ENCODE measurements around the gene CBLIF. TPM values are rescaled to one million over a fixed set of nuclear protein-coding genes. Genes with fewer than 3 reads are reported as not detected.

The CBLIF gene
- total and polyA plus RNA-seq, 7 experiments from 2014 or later, result not detected

DNA sequence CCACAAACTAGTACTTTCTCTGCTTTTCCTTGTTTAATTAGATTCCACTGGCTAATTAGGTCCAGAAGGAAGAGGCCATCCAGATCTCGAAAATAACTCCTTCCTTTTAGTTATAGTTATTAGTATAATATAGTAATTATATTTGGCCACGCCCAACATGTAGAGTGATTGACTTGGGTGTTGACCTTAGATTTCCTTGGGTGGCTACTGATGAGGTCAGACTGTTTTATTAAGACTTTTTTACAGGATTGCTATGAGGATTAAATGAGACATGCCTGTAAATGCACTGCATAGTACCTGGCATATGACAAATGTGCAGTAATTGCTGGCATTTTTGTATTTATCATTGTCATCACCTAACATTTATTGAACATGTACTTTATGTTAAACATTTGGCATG, 63.2 kb downstream of the CBLIF start:
- DNase-seq, result no peak
- POLR2A ChIA-PET, result no interaction called here

DNA sequence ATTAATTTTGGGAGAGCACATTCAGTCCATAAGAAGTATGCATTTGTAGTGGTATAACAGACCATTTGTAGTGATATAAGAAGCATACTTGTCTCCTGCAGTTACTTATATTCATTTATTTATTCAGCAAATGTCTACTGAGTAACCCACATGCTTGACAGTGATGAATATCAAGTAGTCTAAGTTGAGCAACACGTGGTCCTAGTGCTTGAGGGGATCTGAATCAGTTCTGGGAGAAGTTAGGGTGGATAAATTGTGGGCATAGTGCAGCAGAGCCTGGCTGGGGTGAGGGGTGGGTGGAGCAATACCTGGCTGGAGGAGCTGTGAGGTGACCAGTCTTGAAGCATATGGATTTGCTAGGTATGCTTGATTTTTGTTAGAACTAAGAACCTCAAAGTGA, 65.8 kb downstream of the CBLIF start:
- ATAC-seq, result no peak
- Mint-ChIP-seq H3K27ac (no peak overlapping the region), H3K9me3 (peaks cover 0 to 6% (median 0%) of the 10 kb centered on the region in 11 donors), H3K4me1 (peaks cover 0 to 73% (median 5%) of the 10 kb centered on the region in 7 donors), H3K36me3 (peaks cover 5 to 67% (median 37%) of the 10 kb centered on the region in 5 donors), H3K4me3 (no peak overlapping the region), H3K27me3 (no peaks in the 10 kb centered on the region)
- Histone ChIP-seq H3K4me3 (ENCODE audit: low read length) (no peak overlapping the region), H3K27me3 (ENCODE audit: control insufficient read depth in 2 of 2, insufficient read depth in 2 of 2, low read length in 2 of 2) (no peaks in the 10 kb centered on the region), H3K27ac (ENCODE audit: low read depth, low read length) (no peak overlapping the region), H3K9me3 (ENCODE audit: control insufficient read depth in 2 of 3, low read length in 3 of 3) (no peaks in the 10 kb centered on the region), H3K4me1 (ENCODE audit: control insufficient read depth in 2 of 2, insufficient read depth in 2 of 2, low read length in 2 of 2) (peaks cover 0 to 14% of the 10 kb centered on the region in 2 donors), H3K36me3 (ENCODE audit: control insufficient read depth in 2 of 3, insufficient read depth in 3 of 3, low read length in 3 of 3) (no peaks in the 10 kb centered on the region)
- DNase-seq, result no peak
- POLR2A ChIA-PET, result no interaction called here
- intact Hi-C loops (cut with micrococcal nuclease), result no loop called here
- CTCF ChIA-PET, result no interaction called here

More for the DNA sequence above, 63.2 kb downstream of the CBLIF start:
- CTCF ChIA-PET, result no interaction called here
- no peaks in the 10 kb centered on the region for H3K36me3 ChIP-seq (ENCODE audit: control insufficient read depth in 2 of 3, insufficient read depth in 3 of 3, low read length in 3 of 3)
- H3K27me3 Mint-ChIP-seq, result no peaks in the 10 kb centered on the region
- intact Hi-C loops (cut with micrococcal nuclease), result loop anchor here in 1 of 2 donors (2.0 kb wide), 1 partner anchor 15 kb away; no protein-coding TSS in a partner anchor
- ATAC-seq, result no peak
- no peak overlapping the region for H3K4me3 ChIP-seq (ENCODE audit: low read length)
- H3K9me3 ChIP-seq (ENCODE audit: control insufficient read depth in 2 of 3, low read length in 3 of 3), result no peaks in the 10 kb centered on the region
- peaks cover 0 to 14% of the 10 kb centered on the region in 2 donors for H3K4me1 ChIP-seq (ENCODE audit: control insufficient read depth in 2 of 2, insufficient read depth in 2 of 2, low read length in 2 of 2)
- H3K9me3 Mint-ChIP-seq, result peaks cover 0 to 6% (median 0%) of the 10 kb centered on the region in 11 donors
- no peaks in the 10 kb centered on the region for H3K27me3 ChIP-seq (ENCODE audit: control insufficient read depth in 2 of 2, insufficient read depth in 2 of 2, low read length in 2 of 2)
- H3K4me3 Mint-ChIP-seq, result no peak overlapping the region
- no peak overlapping the region for H3K27ac ChIP-seq (ENCODE audit: low read depth, low read length)
- H3K4me1 Mint-ChIP-seq, result peaks cover 0 to 73% (median 5%) of the 10 kb centered on the region in 7 donors
- H3K27ac Mint-ChIP-seq, result no peak overlapping the region
- H3K36me3 Mint-ChIP-seq, result peaks cover 5 to 69% (median 31%) of the 10 kb centered on the region in 5 donors

Other genes starting within 250 kb of the CBLIF start
- gene OSBP, start 229.7 kb downstream of the CBLIF start, total RNA-seq, result 10 to 100 TPM; 39.8 to 57.6 (median 52.4) TPM
- gene OSBP, start 229.7 kb downstream of the CBLIF start, polyA plus RNA-seq, result 10 to 100 TPM; 21.0 to 34.5 TPM
- 10 to 100 TPM; 40.6 to 60.1 (median 45.3) TPM for gene PATL1, start 176.5 kb downstream of the CBLIF start, total RNA-seq
- 1 to 10 TPM; 5.7 to 7.6 TPM for gene PATL1, start 176.5 kb downstream of the CBLIF start, polyA plus RNA-seq
- gene OR10V1, start 131.7 kb downstream of the CBLIF start, total RNA-seq, result not detected
- gene OR10V1, start 131.7 kb downstream of the CBLIF start, polyA plus RNA-seq, result not detected
- gene STX3, start 90.1 kb downstream of the CBLIF start, total RNA-seq, result 10 to 100 TPM in 4 of 5 experiments, 1 to 10 TPM in 1; 9.0 to 67.4 (median 15.1) TPM
- gene STX3, start 90.1 kb downstream of the CBLIF start, polyA plus RNA-seq, result 1 to 10 TPM; 3.5 to 4.2 TPM
- 10 to 100 TPM; 25.1 to 65.6 (median 35.2) TPM for gene MRPL16, start 34.7 kb downstream of the CBLIF start, total RNA-seq
- 100 to 1,000 TPM in 1 of 2 donors, 10 to 100 TPM in 1; 79.5 to 108 TPM for gene MRPL16, start 34.7 kb downstream of the CBLIF start, polyA plus RNA-seq
- gene TCN1, start 21.0 kb upstream of the CBLIF start, total RNA-seq, result 1 to 10 TPM in 2 of 5 experiments, not detected in 3; 3.4 to 3.8 TPM
- gene TCN1, start 21.0 kb upstream of the CBLIF start, polyA plus RNA-seq, result not detected
- gene OOSP3, start 33.3 kb upstream of the CBLIF start, total RNA-seq, result not detected
- not detected for gene OOSP3, start 33.3 kb upstream of the CBLIF start, polyA plus RNA-seq
- not detected for gene OOSP1, start 92.9 kb upstream of the CBLIF start, total RNA-seq
- not detected for gene OOSP1, start 92.9 kb upstream of the CBLIF start, polyA plus RNA-seq
- gene OOSP4A, start 118.5 kb upstream of the CBLIF start, total RNA-seq, result not detected
- not detected for gene OOSP4A, start 118.5 kb upstream of the CBLIF start, polyA plus RNA-seq
- gene OOSP4B, start 171.7 kb upstream of the CBLIF start, total RNA-seq, result not detected
- not detected for gene OOSP4B, start 171.7 kb upstream of the CBLIF start, polyA plus RNA-seq
- gene OOSP2, start 194.9 kb upstream of the CBLIF start, total RNA-seq, result not detected
- gene OOSP2, start 194.9 kb upstream of the CBLIF start, polyA plus RNA-seq, result not detected
- 1 to 10 TPM in 2 of 5 experiments, not detected in 3; 4.2 to 9.9 TPM for gene MS4A3, start 211.2 kb upstream of the CBLIF start, total RNA-seq
- gene MS4A3, start 211.2 kb upstream of the CBLIF start, polyA plus RNA-seq, result not detected
- 1 to 10 TPM in 2 of 5 experiments, not detected in 3; 2.3 to 7.6 TPM for gene MS4A2, start 243.2 kb upstream of the CBLIF start, total RNA-seq
- gene MS4A2, start 243.2 kb upstream of the CBLIF start, polyA plus RNA-seq, result not detected